HG03159 (cell line): ENCODE measurements around the gene BNIP2.
"Not testable (repeated sequence)": the region's sequence is repeated elsewhere in the genome, so short reads cannot be mapped to it uniquely, and the experiment has no call there.

ENCODE experiments used
- ATAC-seq: cut with Tn5 transposase; IDR thresholded peaks from one replicate; pipeline ENCODE4 v1.9.1; 2021; ENCODE audit warnings: mild to moderate bottlenecking, moderate library complexity; ENCODE audit not compliant: unreplicated experiment

Gene BNIP2

GRCh38 chr15:59688782-59689625 lies at the start of gene BNIP2:
TSS of gene BNIP2 (minus strand) at chr15:59689320. CDS start at chr15:59682457, 6,863 bp downstream.
- ATAC-seq, result peak; percentile 83

- no peak for ATAC-seq
These were observed 49.6 kb upstream of the BNIP2 start for GRCh38 chr15:59738676-59739075.

- ATAC-seq, result no peak
These were observed 47.1 kb upstream of the BNIP2 start for GRCh38 chr15:59736181-59736580.

- no peak for ATAC-seq
These were observed 36.0 kb upstream of the BNIP2 start for GRCh38 chr15:59725151-59725486.

GRCh38 chr15:59723687-59724346 lies 34.7 kb upstream of the BNIP2 start:
- ATAC-seq, result no peak

GRCh38 chr15:59722476-59722875 lies 33.4 kb upstream of the BNIP2 start:
- no peak for ATAC-seq

GRCh38 chr15:59722037-59722436 lies 32.9 kb upstream of the BNIP2 start:
- ATAC-seq, result no peak

- no peak for ATAC-seq
These were observed 32.3 kb upstream of the BNIP2 start for GRCh38 chr15:59721411-59721810.

GRCh38 chr15:59713177-59713576 lies 24.1 kb upstream of the BNIP2 start:
- no peak for ATAC-seq

- no peak for ATAC-seq
These were observed 22.5 kb upstream of the BNIP2 start for GRCh38 chr15:59711451-59712243.

GRCh38 chr15:59707619-59708018 lies 18.5 kb upstream of the BNIP2 start:
- no peak for ATAC-seq

GRCh38 chr15:59703979-59704796 lies 15.1 kb upstream of the BNIP2 start:
- no peak for ATAC-seq

GRCh38 chr15:59702351-59702750 lies 13.2 kb upstream of the BNIP2 start:
- no peak for ATAC-seq

GRCh38 chr15:59701880-59702279 lies 12.8 kb upstream of the BNIP2 start:
- ATAC-seq, result no peak

GRCh38 chr15:59699810-59700431 lies 10.8 kb upstream of the BNIP2 start:
- ATAC-seq, result no peak

- not testable (repeated sequence) for ATAC-seq
These were observed 8.9 kb upstream of the BNIP2 start for GRCh38 chr15:59698065-59698464.

- ATAC-seq, result no peak
These were observed 7.2 kb upstream of the BNIP2 start for GRCh38 chr15:59696332-59696731.

GRCh38 chr15:59694779-59695178 lies 5.7 kb upstream of the BNIP2 start:
- no peak for ATAC-seq

- ATAC-seq, result no peak
These were observed 2.2 kb upstream of the BNIP2 start for GRCh38 chr15:59691194-59691805.
